Measurements from ENCODE around the gene IL12RB1.

- TF ChIP-seq BHLHE40 (IDR thresholded peaks at IDR 0.05; ENCODE audit: low read depth, low read length) (no peak), POLR2A (IDR thresholded peaks at IDR 0.05; ENCODE audit: low read length) (no peak), MAX (IDR thresholded peaks at IDR 0.05) (no peak), JUN (IDR thresholded peaks at IDR 0.05) (no peak), ZNF302 (CRISPR knock-in tag; IDR thresholded peaks at IDR 0.05) (no peak), RFX5 (IDR thresholded peaks at IDR 0.05) (no peak)
- TF ChIP-seq, protein P1, sequence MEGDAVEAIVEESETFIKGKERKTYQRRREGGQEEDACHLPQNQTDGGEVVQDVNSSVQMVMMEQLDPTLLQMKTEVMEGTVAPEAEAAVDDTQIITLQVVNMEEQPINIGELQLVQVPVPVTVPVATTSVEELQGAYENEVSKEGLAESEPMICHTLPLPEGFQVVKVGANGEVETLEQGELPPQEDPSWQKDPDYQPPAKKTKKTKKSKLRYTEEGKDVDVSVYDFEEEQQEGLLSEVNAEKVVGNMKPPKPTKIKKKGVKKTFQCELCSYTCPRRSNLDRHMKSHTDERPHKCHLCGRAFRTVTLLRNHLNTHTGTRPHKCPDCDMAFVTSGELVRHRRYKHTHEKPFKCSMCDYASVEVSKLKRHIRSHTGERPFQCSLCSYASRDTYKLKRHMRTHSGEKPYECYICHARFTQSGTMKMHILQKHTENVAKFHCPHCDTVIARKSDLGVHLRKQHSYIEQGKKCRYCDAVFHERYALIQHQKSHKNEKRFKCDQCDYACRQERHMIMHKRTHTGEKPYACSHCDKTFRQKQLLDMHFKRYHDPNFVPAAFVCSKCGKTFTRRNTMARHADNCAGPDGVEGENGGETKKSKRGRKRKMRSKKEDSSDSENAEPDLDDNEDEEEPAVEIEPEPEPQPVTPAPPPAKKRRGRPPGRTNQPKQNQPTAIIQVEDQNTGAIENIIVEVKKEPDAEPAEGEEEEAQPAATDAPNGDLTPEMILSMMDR (IDR thresholded peaks at IDR 0.05): no peak
- TF ChIP-seq, protein P2, sequence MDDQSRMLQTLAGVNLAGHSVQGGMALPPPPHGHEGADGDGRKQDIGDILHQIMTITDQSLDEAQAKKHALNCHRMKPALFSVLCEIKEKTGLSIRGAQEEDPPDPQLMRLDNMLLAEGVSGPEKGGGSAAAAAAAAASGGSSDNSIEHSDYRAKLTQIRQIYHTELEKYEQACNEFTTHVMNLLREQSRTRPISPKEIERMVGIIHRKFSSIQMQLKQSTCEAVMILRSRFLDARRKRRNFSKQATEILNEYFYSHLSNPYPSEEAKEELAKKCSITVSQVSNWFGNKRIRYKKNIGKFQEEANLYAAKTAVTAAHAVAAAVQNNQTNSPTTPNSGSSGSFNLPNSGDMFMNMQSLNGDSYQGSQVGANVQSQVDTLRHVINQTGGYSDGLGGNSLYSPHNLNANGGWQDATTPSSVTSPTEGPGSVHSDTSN (IDR thresholded peaks at IDR 0.05): no peak
These were observed 40.5 kb downstream of the IL12RB1 start for GRCh38 chr19:18046059-18046718.

All from A549 (cell line).